ENCODE measurements around the gene PLXNA4. TPM values are rescaled to one million over a fixed set of nuclear protein-coding genes. Genes with fewer than 3 reads are reported as not detected.

Gene PLXNA4
- total RNA-seq, 1 experiment from 2014 or later = 0.10 TPM

GRCh38 chr7:132504071-132504470 lies 72.2 kb downstream of the PLXNA4 start:
- no TSS peak for BruUV-seq (replicated peaks)
- in situ Hi-C loops (cut with HindIII; ENCODE audit: low pct_unique_long_range_greater_than_20kb, low sequenced_read_pairs) (no loop called here), intact Hi-C loops (cut with micrococcal nuclease; ENCODE audit: unreplicated experiment) (no loop called here)
- H3K4me3 ChIP-seq (ENCODE audit: low read depth in 2 of 2, low read length in 2 of 2) = no peak overlapping the region
- DNase-seq (ENCODE audit: low read depth, low spot score) = no peak
- H3K4me1 ChIP-seq (ENCODE audit: control insufficient read depth, insufficient read depth, low read length) = no peaks in the 10 kb centered on the region
- H3K27me3 ChIP-seq (ENCODE audit: control insufficient read depth, insufficient read depth, low read length) = 0 out of 2 replicates have a peak, but pooled peaks cover 5% of the 10 kb centered on the region
- ATAC-seq = no peak
- ChIA-PET CTCF (no interaction called here), POLR2A (no interaction called here)
- no peaks in the 10 kb centered on the region for H3K36me3 ChIP-seq (ENCODE audit: control insufficient read depth, insufficient read depth, low read length)
- no peak for TF ChIP-seq CTCF (IDR thresholded peaks at IDR 0.05)
- no peak for TF ChIP-seq TCF7L2 (IDR thresholded peaks at IDR 0.05; ENCODE audit: low read depth, low read length)
- TF ChIP-seq REST (IDR thresholded peaks at IDR 0.05; ENCODE audit: insufficient read depth in 1 of 2, low read depth in 2 of 2, low read length in 1 of 2) = no peak
- no peak for TF ChIP-seq SIN3A (IDR thresholded peaks at IDR 0.05; ENCODE audit: borderline replicate concordance, insufficient read depth, low read depth, low read length)
- TF ChIP-seq POLR2AphosphoS5 (IDR thresholded peaks at IDR 0.05; ENCODE audit: low read depth, low read length) = no peak
- no peak overlapping the region for H3K27ac ChIP-seq (ENCODE audit: low read length)
- no peaks in the 10 kb centered on the region for H3K9me3 ChIP-seq (ENCODE audit: control insufficient read depth, insufficient read depth, low read depth, low read length)

GRCh38 chr7:132503415-132503814 lies 72.9 kb downstream of the PLXNA4 start:
- intact Hi-C loops (cut with micrococcal nuclease; ENCODE audit: unreplicated experiment) = no loop called here
- no TSS peak for BruUV-seq (replicated peaks)
- POLR2A ChIA-PET = no interaction called here

More at GRCh38 chr7:132503415-132503814, 72.9 kb downstream of the PLXNA4 start:
- H3K4me1 ChIP-seq (ENCODE audit: control insufficient read depth, insufficient read depth, low read length) = no peaks in the 10 kb centered on the region
- H3K36me3 ChIP-seq (ENCODE audit: control insufficient read depth, insufficient read depth, low read length) = no peaks in the 10 kb centered on the region
- 0 out of 2 replicates have a peak, but pooled peaks cover 7% of the 10 kb centered on the region for H3K27me3 ChIP-seq (ENCODE audit: control insufficient read depth, insufficient read depth, low read length)
- no peak for TF ChIP-seq CTCF (IDR thresholded peaks at IDR 0.05)
- no peak for TF ChIP-seq SIN3A (IDR thresholded peaks at IDR 0.05; ENCODE audit: borderline replicate concordance, insufficient read depth, low read depth, low read length)
- TF ChIP-seq REST (IDR thresholded peaks at IDR 0.05; ENCODE audit: insufficient read depth in 1 of 2, low read depth in 2 of 2, low read length in 1 of 2) = no peak
- TF ChIP-seq POLR2AphosphoS5 (IDR thresholded peaks at IDR 0.05; ENCODE audit: low read depth, low read length) = no peak
- TF ChIP-seq TCF7L2 (IDR thresholded peaks at IDR 0.05; ENCODE audit: low read depth, low read length) = no peak
- CTCF ChIA-PET = no interaction called here
- ATAC-seq (no peak), DNase-seq (ENCODE audit: low read depth, low spot score) (no peak)
- H3K4me3 ChIP-seq (ENCODE audit: low read depth in 2 of 2, low read length in 2 of 2) = no peak overlapping the region
- H3K9me3 ChIP-seq (ENCODE audit: control insufficient read depth, insufficient read depth, low read depth, low read length) = no peaks in the 10 kb centered on the region
- no peak overlapping the region for H3K27ac ChIP-seq (ENCODE audit: low read length)
- in situ Hi-C loops (cut with HindIII; ENCODE audit: low pct_unique_long_range_greater_than_20kb, low sequenced_read_pairs) = no loop called here

Data from Panc1 (cell line).